HepG2 (cell line): ENCODE results near the gene GPATCH8. TPM values are rescaled to one million over a fixed set of nuclear protein-coding genes. Genes with fewer than 3 reads are reported as not detected.

Experiments
- CHD2 ChIP-seq: IDR thresholded peaks from 2 replicates; pipeline ENCODE4 v1.6.1; 2011; ENCODE audit warnings: low read depth, low read length, improper control_type of control experiment
- CREM ChIP-seq, 2 experiments: sonication (generic) in 1 of 2; formaldehyde crosslinking in 1 of 2; IDR thresholded peaks; 2 replicates each; pipeline versions ENCODE4 v1.4.0 to v1.6.1; 2016 to 2020; ENCODE audit warnings: antibody characterized with exemption in 1 of 2, mild to moderate bottlenecking in 1 of 2, missing genetic modification reagents in 1 of 2
- FOXM1 ChIP-seq: sonication (generic); formaldehyde crosslinking; IDR thresholded peaks from 2 replicates; pipeline ENCODE4 v1.5.0; 2020; ENCODE audit warnings: missing genetic modification reagents
- KLF12 ChIP-seq: sonication (generic); formaldehyde crosslinking; IDR thresholded peaks from 2 replicates; pipeline ENCODE4 v1.4.0; 2020; ENCODE audit warnings: missing genetic modification reagents, borderline replicate concordance
- MYNN ChIP-seq: sonication (generic); formaldehyde crosslinking; IDR thresholded peaks from 2 replicates; pipeline ENCODE4 v1.4.0; 2020; ENCODE audit warnings: mild to moderate bottlenecking, low read depth, missing genetic modification reagents
- SALL1 ChIP-seq: sonication (generic); formaldehyde crosslinking; IDR thresholded peaks from 2 replicates; pipeline ENCODE4 v1.8.0; 2022; ENCODE audit warnings: mild to moderate bottlenecking, missing genetic modification reagents
- SATB2 ChIP-seq: sonication (generic); formaldehyde crosslinking; IDR thresholded peaks from 2 replicates; pipeline ENCODE4 v1.5.0; 2020; ENCODE audit warnings: missing genetic modification reagents
- SIN3B ChIP-seq: fragments of 150-350 bp; IDR thresholded peaks from 2 replicates; pipeline ENCODE4 v1.6.1; 2014; ENCODE audit warnings: low read length
- STAG1 ChIP-seq: sonication (generic); formaldehyde crosslinking; IDR thresholded peaks from 2 replicates; pipeline ENCODE4 v1.4.0; 2020; ENCODE audit warnings: missing genetic modification reagents
- TARDBP ChIP-seq: sonication (generic); formaldehyde crosslinking; IDR thresholded peaks from 2 replicates; pipeline ENCODE4 v1.8.0; 2022; ENCODE audit warnings: mild to moderate bottlenecking, missing genetic modification reagents
- ZKSCAN8 ChIP-seq: IDR thresholded peaks from 2 replicates; pipeline ENCODE4 v1.6.1; 2016; ENCODE audit warnings: borderline replicate concordance, missing genetic modification reagents, missing compliant biosample characterization
- ZNF383 ChIP-seq: sonication (generic); formaldehyde crosslinking; IDR thresholded peaks from 2 replicates; pipeline ENCODE4 v1.4.0; 2020; ENCODE audit warnings: missing genetic modification reagents, mild to moderate bottlenecking, borderline replicate concordance
- ZNF570 ChIP-seq: sonication (generic); formaldehyde crosslinking; IDR thresholded peaks from 2 replicates; pipeline ENCODE4 v1.4.0; 2020; ENCODE audit warnings: mild to moderate bottlenecking, missing genetic modification reagents, borderline replicate concordance
- ZNF747 ChIP-seq: sonication (generic); formaldehyde crosslinking; IDR thresholded peaks from 2 replicates; pipeline ENCODE4 v1.8.1; 2023; ENCODE audit warnings: missing genetic modification reagents, mild to moderate bottlenecking, borderline replicate concordance
- polyA plus RNA-seq, 8 experiments: library from polyadenylated mRNA; depleted of rRNA in 3 of 8; stranded (reverse) in 7 of 8; unstranded in 1 of 8; fragments of >200 nt; fragmentation: Illumina TruSeq in 4 of 8; extraction: Trizol in 4 of 8; gene quantifications; 2 replicates each; pipeline versions ENCODE4 v1.2.1 to v1.2.3, GENCODE V29; 2011 to 2016; ENCODE audit warnings: low read depth in 4 of 8, missing spikeins in 1 of 8, mixed read lengths in 1 of 8; ENCODE audit not compliant: insufficient read depth in 1 of 8
- total RNA-seq, 5 experiments: library from RNA; depleted of rRNA; stranded (reverse); fragments of >200 nt; fragmentation: Illumina TruSeq; extraction: Trizol; gene quantifications; 2 replicates each; pipeline ENCODE4 v1.2.3, GENCODE V29; 2016; ENCODE audit warnings: low read depth in 1 of 5
- TF ChIP-seq, protein P1 (sequence below): sonication (generic); formaldehyde crosslinking; IDR thresholded peaks from 2 replicates; pipeline ENCODE4 v1.5.1; 2020; ENCODE audit warnings: mild to moderate bottlenecking, missing genetic modification reagents
- TF ChIP-seq, protein P2 (sequence below): sonication (generic); formaldehyde crosslinking; IDR thresholded peaks from 2 replicates; pipeline ENCODE4 v1.4.0; 2020; ENCODE audit warnings: mild to moderate bottlenecking, missing genetic modification reagents
- TF ChIP-seq, protein P3 (sequence below): IDR thresholded peaks from 2 replicates; pipeline ENCODE4 v1.6.1; 2016
- TF ChIP-seq, protein P4 (sequence below): IDR thresholded peaks from 2 replicates; pipeline ENCODE4 v1.6.1; 2012; ENCODE audit warnings: inconsistent platforms
- TF ChIP-seq, protein P5 (sequence below), 2 experiments: sonication (generic) in 1 of 2; formaldehyde crosslinking in 1 of 2; IDR thresholded peaks; 2 replicates each; pipeline versions ENCODE4 v1.5.1 to v1.6.1; 2011 to 2020; ENCODE audit warnings: borderline replicate concordance in 1 of 2, low read depth in 1 of 2, low read length in 1 of 2, mild to moderate bottlenecking in 1 of 2, missing genetic modification reagents in 1 of 2, moderate library complexity in 1 of 2

GPATCH8 gene
- total and polyA plus RNA-seq, 2 of the 13 experiments (the other 11 are each of a cell fraction or from before 2014, with no cell fraction given) = 20.7 to 21.5 TPM

DNA sequence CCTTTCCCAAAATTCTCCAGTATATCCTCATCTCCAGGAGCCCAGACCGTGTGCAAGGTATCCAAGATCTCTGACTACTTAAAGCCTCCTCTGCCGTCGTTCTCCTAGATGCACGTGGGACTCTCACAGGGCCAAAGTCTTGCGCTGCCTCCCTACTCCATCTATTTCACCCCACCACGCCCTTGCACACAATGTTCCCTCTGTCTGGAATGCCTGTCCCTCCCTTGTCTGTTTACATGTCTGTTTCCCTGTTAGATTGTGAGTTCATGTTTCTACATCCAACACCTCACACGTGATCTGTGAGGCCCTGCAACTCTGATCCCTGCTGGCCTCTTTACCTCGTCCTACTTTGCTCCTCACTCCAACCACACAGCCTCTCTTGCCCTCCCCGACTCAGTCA, 49.2 kb upstream of the GPATCH8 start (continued):
- TF ChIP-seq SALL1 (CRISPR knock-in tag) (peak; percentile 31; the same call in 1 of the 2 replicates), ZNF747 (CRISPR knock-in tag) (no peak), CHD2 (no peak), TARDBP (CRISPR knock-in tag) (no peak), SIN3B (no peak), ZNF570 (no peak), ZKSCAN8 (CRISPR knock-in tag) (no peak), FOXM1 (CRISPR knock-in tag) (no peak), KLF12 (no peak), ZNF383 (CRISPR knock-in tag) (no peak), CREM (IDR thresholded peaks at IDR 0.05) (no peak), CREM (CRISPR knock-in tag; IDR thresholded peaks at IDR 0.05) (no peak), STAG1 (CRISPR knock-in tag) (no peak), MYNN (CRISPR knock-in tag) (no peak), SATB2 (CRISPR knock-in tag) (no peak)
- TF ChIP-seq, protein P1, sequence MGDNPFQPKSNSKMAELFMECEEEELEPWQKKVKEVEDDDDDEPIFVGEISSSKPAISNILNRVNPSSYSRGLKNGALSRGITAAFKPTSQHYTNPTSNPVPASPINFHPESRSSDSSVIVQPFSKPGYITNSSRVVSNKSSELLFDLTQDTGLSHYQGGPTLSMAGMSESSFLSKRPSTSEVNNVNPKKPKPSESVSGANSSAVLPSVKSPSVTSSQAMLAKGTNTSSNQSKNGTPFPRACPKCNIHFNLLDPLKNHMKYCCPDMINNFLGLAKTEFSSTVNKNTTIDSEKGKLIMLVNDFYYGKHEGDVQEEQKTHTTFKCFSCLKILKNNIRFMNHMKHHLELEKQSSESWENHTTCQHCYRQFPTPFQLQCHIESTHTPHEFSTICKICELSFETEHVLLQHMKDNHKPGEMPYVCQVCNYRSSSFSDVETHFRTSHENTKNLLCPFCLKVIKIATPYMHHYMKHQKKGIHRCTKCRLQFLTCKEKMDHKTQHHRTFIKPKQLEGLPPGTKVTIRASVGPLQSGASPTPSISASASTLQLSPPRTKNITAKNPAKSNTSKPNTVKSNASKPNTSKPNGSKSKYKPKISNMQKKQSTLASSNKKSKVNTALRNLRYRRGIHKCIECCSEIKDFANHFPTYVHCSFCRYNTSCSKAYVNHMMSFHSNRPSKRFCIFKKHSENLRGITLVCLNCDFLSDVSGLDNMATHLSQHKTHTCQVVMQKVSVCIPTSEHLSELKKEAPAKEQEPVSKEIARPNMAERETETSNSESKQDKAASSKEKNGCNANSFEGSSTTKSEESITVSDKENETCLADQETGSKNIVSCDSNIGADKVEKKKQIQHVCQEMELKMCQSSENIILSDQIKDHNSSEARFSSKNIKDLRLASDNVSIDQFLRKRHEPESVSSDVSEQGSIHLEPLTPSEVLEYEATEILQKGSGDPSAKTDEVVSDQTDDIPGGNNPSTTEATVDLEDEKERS = peak; percentile 57; the same call in 1 of the 2 replicates
- TF ChIP-seq, protein P2, sequence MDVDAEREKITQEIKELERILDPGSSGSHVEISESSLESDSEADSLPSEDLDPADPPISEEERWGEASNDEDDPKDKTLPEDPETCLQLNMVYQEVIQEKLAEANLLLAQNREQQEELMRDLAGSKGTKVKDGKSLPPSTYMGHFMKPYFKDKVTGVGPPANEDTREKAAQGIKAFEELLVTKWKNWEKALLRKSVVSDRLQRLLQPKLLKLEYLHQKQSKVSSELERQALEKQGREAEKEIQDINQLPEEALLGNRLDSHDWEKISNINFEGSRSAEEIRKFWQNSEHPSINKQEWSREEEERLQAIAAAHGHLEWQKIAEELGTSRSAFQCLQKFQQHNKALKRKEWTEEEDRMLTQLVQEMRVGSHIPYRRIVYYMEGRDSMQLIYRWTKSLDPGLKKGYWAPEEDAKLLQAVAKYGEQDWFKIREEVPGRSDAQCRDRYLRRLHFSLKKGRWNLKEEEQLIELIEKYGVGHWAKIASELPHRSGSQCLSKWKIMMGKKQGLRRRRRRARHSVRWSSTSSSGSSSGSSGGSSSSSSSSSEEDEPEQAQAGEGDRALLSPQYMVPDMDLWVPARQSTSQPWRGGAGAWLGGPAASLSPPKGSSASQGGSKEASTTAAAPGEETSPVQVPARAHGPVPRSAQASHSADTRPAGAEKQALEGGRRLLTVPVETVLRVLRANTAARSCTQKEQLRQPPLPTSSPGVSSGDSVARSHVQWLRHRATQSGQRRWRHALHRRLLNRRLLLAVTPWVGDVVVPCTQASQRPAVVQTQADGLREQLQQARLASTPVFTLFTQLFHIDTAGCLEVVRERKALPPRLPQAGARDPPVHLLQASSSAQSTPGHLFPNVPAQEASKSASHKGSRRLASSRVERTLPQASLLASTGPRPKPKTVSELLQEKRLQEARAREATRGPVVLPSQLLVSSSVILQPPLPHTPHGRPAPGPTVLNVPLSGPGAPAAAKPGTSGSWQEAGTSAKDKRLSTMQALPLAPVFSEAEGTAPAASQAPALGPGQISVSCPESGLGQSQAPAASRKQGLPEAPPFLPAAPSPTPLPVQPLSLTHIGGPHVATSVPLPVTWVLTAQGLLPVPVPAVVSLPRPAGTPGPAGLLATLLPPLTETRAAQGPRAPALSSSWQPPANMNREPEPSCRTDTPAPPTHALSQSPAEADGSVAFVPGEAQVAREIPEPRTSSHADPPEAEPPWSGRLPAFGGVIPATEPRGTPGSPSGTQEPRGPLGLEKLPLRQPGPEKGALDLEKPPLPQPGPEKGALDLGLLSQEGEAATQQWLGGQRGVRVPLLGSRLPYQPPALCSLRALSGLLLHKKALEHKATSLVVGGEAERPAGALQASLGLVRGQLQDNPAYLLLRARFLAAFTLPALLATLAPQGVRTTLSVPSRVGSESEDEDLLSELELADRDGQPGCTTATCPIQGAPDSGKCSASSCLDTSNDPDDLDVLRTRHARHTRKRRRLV (CRISPR knock-in tag) = no peak
- TF ChIP-seq, protein P3, sequence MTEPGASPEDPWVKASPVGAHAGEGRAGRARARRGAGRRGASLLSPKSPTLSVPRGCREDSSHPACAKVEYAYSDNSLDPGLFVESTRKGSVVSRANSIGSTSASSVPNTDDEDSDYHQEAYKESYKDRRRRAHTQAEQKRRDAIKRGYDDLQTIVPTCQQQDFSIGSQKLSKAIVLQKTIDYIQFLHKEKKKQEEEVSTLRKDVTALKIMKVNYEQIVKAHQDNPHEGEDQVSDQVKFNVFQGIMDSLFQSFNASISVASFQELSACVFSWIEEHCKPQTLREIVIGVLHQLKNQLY (CRISPR knock-in tag) = no peak
- TF ChIP-seq, protein P4, sequence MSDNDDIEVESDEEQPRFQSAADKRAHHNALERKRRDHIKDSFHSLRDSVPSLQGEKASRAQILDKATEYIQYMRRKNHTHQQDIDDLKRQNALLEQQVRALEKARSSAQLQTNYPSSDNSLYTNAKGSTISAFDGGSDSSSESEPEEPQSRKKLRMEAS = peak; percentile 84
- TF ChIP-seq, protein P5, sequence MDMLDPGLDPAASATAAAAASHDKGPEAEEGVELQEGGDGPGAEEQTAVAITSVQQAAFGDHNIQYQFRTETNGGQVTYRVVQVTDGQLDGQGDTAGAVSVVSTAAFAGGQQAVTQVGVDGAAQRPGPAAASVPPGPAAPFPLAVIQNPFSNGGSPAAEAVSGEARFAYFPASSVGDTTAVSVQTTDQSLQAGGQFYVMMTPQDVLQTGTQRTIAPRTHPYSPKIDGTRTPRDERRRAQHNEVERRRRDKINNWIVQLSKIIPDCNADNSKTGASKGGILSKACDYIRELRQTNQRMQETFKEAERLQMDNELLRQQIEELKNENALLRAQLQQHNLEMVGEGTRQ (IDR thresholded peaks at IDR 0.05; ENCODE audit: low read depth, low read length) = peak; percentile 50
- TF ChIP-seq, protein P5 (CRISPR knock-in tag; IDR thresholded peaks at IDR 0.05; ENCODE audit: borderline replicate concordance) = peak; percentile 42; the same call in 1 of the 2 replicates
